ENCODE data around the gene BTN2A1. TPM values are rescaled to one million over a fixed set of nuclear protein-coding genes. Genes with fewer than 3 reads are reported as not detected.
"Not testable (repeated sequence)": the region's sequence is repeated elsewhere in the genome, so short reads cannot be mapped to it uniquely, and the experiment has no call there.

Gene BTN2A1
- total and polyA plus RNA-seq, 9 of the 15 experiments (the other 6 are each of a cell fraction or from before 2014, with no cell fraction given) = 6.7 to 22.1 (median 16.4) TPM

DNA sequence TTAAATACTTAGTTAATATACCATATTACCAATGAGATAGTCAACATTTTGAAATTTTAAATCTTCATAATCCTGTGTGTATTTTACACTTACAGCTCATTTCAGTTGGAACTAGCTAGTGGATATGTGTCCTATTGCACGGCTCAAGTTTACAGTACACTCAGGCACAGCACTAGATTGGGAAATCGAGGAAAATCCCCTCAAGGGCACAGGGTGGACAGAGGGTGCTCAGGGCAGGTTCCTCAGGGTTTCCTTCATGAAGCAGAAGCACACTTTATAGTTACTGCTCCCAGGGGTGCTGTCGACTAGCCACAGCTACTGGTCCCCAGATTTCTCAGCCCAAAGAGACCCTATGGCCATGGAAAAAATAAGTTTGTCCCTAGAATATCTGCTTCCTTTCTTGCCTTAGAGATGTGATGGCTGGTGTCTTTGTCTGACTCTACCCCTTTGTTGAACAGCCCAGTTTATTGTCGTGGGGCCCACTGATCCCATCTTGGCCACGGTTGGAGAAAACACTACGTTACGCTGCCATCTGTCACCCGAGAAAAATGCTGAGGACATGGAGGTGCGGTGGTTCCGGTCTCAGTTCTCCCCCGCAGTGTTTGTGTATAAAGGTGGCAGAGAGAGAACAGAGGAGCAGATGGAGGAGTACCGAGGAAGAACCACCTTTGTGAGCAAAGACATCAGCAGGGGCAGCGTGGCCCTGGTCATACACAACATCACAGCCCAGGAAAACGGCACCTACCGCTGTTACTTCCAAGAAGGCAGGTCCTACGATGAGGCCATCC, 1.5 kb downstream of the BTN2A1 start:
- H3K9ac ChIP-seq (ENCODE audit: insufficient read depth in 1 of 2, low read depth in 2 of 2, low read length in 2 of 2) = peak overlapping the region in 1 of 2 experiments; percentile 60; a peak in 1 of 4 replicates
- H3K4me3 ChIP-seq = no peak overlapping the region
- intact Hi-C loops (cut with micrococcal nuclease) = no loop called here

DNA sequence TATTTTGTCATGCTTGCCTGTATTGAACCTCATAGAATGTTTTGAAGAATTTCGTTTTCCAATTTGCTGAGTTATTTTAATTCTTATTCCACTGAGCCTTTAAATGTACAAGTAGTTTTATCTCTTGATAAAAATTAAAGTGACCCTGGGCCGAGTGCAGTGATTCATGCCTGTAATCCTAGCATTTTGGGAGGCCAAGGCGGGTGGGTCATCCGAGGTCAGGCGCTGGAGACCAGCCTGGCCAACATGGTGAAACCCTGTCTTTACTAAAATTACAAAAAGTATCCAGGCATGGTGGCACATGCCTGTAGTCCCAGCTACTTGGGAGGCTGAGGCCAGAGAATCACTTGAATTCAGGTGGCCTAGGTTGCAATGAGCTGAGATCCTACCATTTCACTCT, 3.6 kb downstream of the BTN2A1 start:
- Histone ChIP-seq H3K36me3 (ENCODE audit: control insufficient read depth, insufficient read depth, low read length) (peaks cover 68% of the 10 kb centered on the region), H3K79me2 (ENCODE audit: control insufficient read depth, insufficient read depth, low read length) (peaks cover 23% of the 10 kb centered on the region)
- H3K27me3 ChIP-seq (ENCODE audit: control insufficient read depth in 2 of 2, insufficient read depth in 2 of 2, low read length in 2 of 2); H3K4me1 ChIP-seq (replicated peaks in 1 of 2; ENCODE audit: control insufficient read depth in 2 of 2, insufficient read depth in 2 of 2, low read length in 2 of 2); H4K20me1 ChIP-seq (replicated peaks; ENCODE audit: control insufficient read depth, insufficient read depth, low read length); H3K27ac ChIP-seq (ENCODE audit: extremely low read depth, low read depth, low read length); H3K9me3 ChIP-seq (replicated peaks; ENCODE audit: control insufficient read depth, insufficient read depth, low read depth, low read length); H3K9me1 ChIP-seq (ENCODE audit: control insufficient read depth, insufficient read depth, low read length); intact Hi-C loops (cut with micrococcal nuclease); ATAC-seq; H2AFZ ChIP-seq (ENCODE audit: low read depth, low read length); DNase-seq (ENCODE audit: extremely low read depth in 1 of 4, low spot score in 3 of 4); BruUV-seq (replicated peaks); FAIRE-seq; H3K9ac ChIP-seq (ENCODE audit: insufficient read depth in 1 of 2, low read depth in 2 of 2, low read length in 2 of 2); in situ Hi-C loops (cut with MboI); H3K4me2 ChIP-seq (ENCODE audit: insufficient read depth, low read length); H3K4me3 ChIP-seq: not testable (repeated sequence)
- ChIA-PET POLR2A (interaction anchor here (0.9 to 1.7 kb wide), 3 partner anchors 9 to 17 kb away, joined by 3 to 5 read pairs (median 4); no protein-coding TSS in a partner anchor), CTCF (ENCODE audit: low intra/inter-chr PET ratio) (interaction anchor here (0.6 kb wide), 1 partner anchor 119 kb away, joined by 4 read pairs; no protein-coding TSS in a partner anchor)
- WGBS (ENCODE audit: insufficient coverage, low coverage, missing lambda C conversion rate) = 66% methylated on average over 5 of the region's 5 CpGs

More for the DNA sequence above, 1.5 kb downstream of the BTN2A1 start:
- Histone ChIP-seq H3K36me3 (ENCODE audit: control insufficient read depth, insufficient read depth, low read length) (peaks cover 47% of the 10 kb centered on the region), H3K27ac (ENCODE audit: extremely low read depth, low read depth, low read length) (no peak overlapping the region), H3K4me1 (replicated peaks in 1 of 2; ENCODE audit: control insufficient read depth in 2 of 2, insufficient read depth in 2 of 2, low read length in 2 of 2) (peaks cover 6 to 14% of the 10 kb centered on the region in 2 experiments; a peak in 3 of 5 replicates), H3K9me1 (ENCODE audit: control insufficient read depth, insufficient read depth, low read length) (no peaks in the 10 kb centered on the region), H3K9me3 (replicated peaks; ENCODE audit: control insufficient read depth, insufficient read depth, low read depth, low read length) (no peaks in the 10 kb centered on the region), H3K27me3 (ENCODE audit: control insufficient read depth in 2 of 2, insufficient read depth in 2 of 2, low read length in 2 of 2) (no peaks in the 10 kb centered on the region), H3K4me2 (ENCODE audit: insufficient read depth, low read length) (peak overlapping the region; percentile 5; the same call in 1 of the 2 replicates), H4K20me1 (replicated peaks; ENCODE audit: control insufficient read depth, insufficient read depth, low read length) (no peaks in the 10 kb centered on the region), H2AFZ (ENCODE audit: low read depth, low read length) (no peak overlapping the region), H3K79me2 (ENCODE audit: control insufficient read depth, insufficient read depth, low read length) (peaks cover 23% of the 10 kb centered on the region)
- ATAC-seq (no peak), DNase-seq (ENCODE audit: extremely low read depth in 1 of 4, low spot score in 3 of 4) (no peak), FAIRE-seq (no peak)
- ChIA-PET CTCF (ENCODE audit: low intra/inter-chr PET ratio) (no interaction called here), POLR2A (interaction anchor here (0.6 kb wide), 1 partner anchor 260 kb away, joined by 3 read pairs; a partner anchor contains a TSS)
- no peak for TF ChIP-seq ZNF184 (CRISPR knock-in tag; IDR thresholded peaks at IDR 0.05)
- peak in 1 of 2 experiments; percentile 50; a peak in 1 of 4 replicates for TF ChIP-seq FOXA3 (CRISPR knock-in tag; conservative IDR thresholded peaks at IDR 0.05 in 1 of 2, IDR thresholded peaks at IDR 0.05 in 1 of 2)
- no peak for TF ChIP-seq SUPT5H (IDR thresholded peaks at IDR 0.05)
- TF ChIP-seq TEAD1 (CRISPR knock-in tag; IDR thresholded peaks at IDR 0.05) = 0 out of 4 replicates have a peak, but pooled peaks of 1 of the 2 experiments have one; percentile 16
- no peak for TF ChIP-seq ZNF707 (CRISPR knock-in tag; conservative IDR thresholded peaks at IDR 0.05)
- TF ChIP-seq, protein P1, sequence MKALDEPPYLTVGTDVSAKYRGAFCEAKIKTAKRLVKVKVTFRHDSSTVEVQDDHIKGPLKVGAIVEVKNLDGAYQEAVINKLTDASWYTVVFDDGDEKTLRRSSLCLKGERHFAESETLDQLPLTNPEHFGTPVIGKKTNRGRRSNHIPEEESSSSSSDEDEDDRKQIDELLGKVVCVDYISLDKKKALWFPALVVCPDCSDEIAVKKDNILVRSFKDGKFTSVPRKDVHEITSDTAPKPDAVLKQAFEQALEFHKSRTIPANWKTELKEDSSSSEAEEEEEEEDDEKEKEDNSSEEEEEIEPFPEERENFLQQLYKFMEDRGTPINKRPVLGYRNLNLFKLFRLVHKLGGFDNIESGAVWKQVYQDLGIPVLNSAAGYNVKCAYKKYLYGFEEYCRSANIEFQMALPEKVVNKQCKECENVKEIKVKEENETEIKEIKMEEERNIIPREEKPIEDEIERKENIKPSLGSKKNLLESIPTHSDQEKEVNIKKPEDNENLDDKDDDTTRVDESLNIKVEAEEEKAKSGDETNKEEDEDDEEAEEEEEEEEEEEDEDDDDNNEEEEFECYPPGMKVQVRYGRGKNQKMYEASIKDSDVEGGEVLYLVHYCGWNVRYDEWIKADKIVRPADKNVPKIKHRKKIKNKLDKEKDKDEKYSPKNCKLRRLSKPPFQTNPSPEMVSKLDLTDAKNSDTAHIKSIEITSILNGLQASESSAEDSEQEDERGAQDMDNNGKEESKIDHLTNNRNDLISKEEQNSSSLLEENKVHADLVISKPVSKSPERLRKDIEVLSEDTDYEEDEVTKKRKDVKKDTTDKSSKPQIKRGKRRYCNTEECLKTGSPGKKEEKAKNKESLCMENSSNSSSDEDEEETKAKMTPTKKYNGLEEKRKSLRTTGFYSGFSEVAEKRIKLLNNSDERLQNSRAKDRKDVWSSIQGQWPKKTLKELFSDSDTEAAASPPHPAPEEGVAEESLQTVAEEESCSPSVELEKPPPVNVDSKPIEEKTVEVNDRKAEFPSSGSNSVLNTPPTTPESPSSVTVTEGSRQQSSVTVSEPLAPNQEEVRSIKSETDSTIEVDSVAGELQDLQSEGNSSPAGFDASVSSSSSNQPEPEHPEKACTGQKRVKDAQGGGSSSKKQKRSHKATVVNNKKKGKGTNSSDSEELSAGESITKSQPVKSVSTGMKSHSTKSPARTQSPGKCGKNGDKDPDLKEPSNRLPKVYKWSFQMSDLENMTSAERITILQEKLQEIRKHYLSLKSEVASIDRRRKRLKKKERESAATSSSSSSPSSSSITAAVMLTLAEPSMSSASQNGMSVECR (CRISPR knock-in tag; IDR thresholded peaks at IDR 0.05) = peak; percentile 37; the same call in 1 of the 2 replicates
- TF ChIP-seq, protein P2, sequence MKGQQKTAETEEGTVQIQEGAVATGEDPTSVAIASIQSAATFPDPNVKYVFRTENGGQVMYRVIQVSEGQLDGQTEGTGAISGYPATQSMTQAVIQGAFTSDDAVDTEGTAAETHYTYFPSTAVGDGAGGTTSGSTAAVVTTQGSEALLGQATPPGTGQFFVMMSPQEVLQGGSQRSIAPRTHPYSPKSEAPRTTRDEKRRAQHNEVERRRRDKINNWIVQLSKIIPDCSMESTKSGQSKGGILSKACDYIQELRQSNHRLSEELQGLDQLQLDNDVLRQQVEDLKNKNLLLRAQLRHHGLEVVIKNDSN (CRISPR knock-in tag; IDR thresholded peaks at IDR 0.05) = peak; percentile 38; the same call in 1 of the 2 replicates
- BruUV-seq (replicated peaks) = no TSS peak
- in situ Hi-C loops (cut with MboI) = no loop called here
- WGBS (ENCODE audit: insufficient coverage, low coverage, missing lambda C conversion rate) = 86% methylated on average over 16 of the region's 16 CpGs
